K562 (cell line): ENCODE results near the gene EML2. TPM values are rescaled to one million over a fixed set of nuclear protein-coding genes. Genes with fewer than 3 reads are reported as not detected.

Experiments used
- BACH1 ChIP-seq: fragments of 200-800 bp; sonication (Bioruptor generic); IDR thresholded peaks from 2 replicates; pipeline ENCODE4 v1.6.1; 2016; ENCODE audit warnings: missing genetic modification characterization, missing compliant biosample characterization
- CAMTA2 ChIP-seq: fragments of 250-450 bp; sonication (Bioruptor Pico); conservative IDR thresholded peaks from 2 replicates; pipeline ENCODE4 v1.5.1; 2022
- GTF2A2 ChIP-seq: IDR thresholded peaks from 2 replicates; pipeline ENCODE4 v1.6.1; 2016; ENCODE audit warnings: mild to moderate bottlenecking, missing genetic modification characterization, missing compliant biosample characterization
- LARP7 ChIP-seq: fragments of 450-650 bp; IDR thresholded peaks from 2 replicates; pipeline ENCODE4 v1.6.1; 2016
- MTA1 ChIP-seq: fragments of 450-650 bp; IDR thresholded peaks from 2 replicates; pipeline ENCODE4 v1.6.1; 2017; ENCODE audit warnings: borderline replicate concordance
- NR2C1 ChIP-seq, 2 experiments: fragments of 450-650 bp; IDR thresholded peaks; 2 replicates each; pipeline ENCODE4 v1.6.1; 2017; ENCODE audit warnings: mild to moderate bottlenecking in 2 of 2, antibody characterized with exemption in 1 of 2, inconsistent platforms in 1 of 2, missing compliant biosample characterization in 1 of 2, missing genetic modification characterization in 1 of 2
- PHF8 ChIP-seq: fragments of 200-600 bp; sonication (generic); IDR thresholded peaks from 2 replicates; pipeline ENCODE4 v1.6.1; 2012; ENCODE audit warnings: mixed run types, mild to moderate bottlenecking, inconsistent platforms, low read length, moderate library complexity, borderline replicate concordance
- POLR3A ChIP-seq: IDR thresholded peaks from 2 replicates; pipeline ENCODE4 v1.6.1; 2011; ENCODE audit warnings: borderline replicate concordance, mild to moderate bottlenecking, moderate library complexity; ENCODE audit not compliant: insufficient read length, insufficient read depth; ENCODE audit errors: extremely low read depth
- RB1 ChIP-seq: fragments of 450-650 bp; IDR thresholded peaks from 2 replicates; pipeline ENCODE4 v1.6.1; 2017; ENCODE audit warnings: low read depth, mild to moderate bottlenecking
- STAG1 ChIP-seq: sonication (generic); formaldehyde crosslinking; IDR thresholded peaks from 2 replicates; pipeline ENCODE4 v1.5.0; 2020; ENCODE audit warnings: missing genetic modification reagents, borderline replicate concordance
- TAF1 ChIP-seq: IDR thresholded peaks from 2 replicates; pipeline ENCODE4 v1.6.1; 2011; ENCODE audit warnings: mild to moderate bottlenecking, low read length, moderate library complexity; ENCODE audit not compliant: insufficient read depth, control insufficient read depth, severe bottlenecking; ENCODE audit errors: extremely low read depth
- polyA plus RNA-seq, 8 experiments: library from polyadenylated mRNA; depleted of rRNA in 4 of 8; stranded (reverse) in 5 of 8; unstranded in 3 of 8; fragments of >200 nt; fragmentation: Nextera tagmentation in 2 of 8; fragmentation: Illumina TruSeq in 1 of 8; extraction: Ambion mirVana in 2 of 8; extraction: Trizol in 1 of 8; gene quantifications; 2 replicates each; pipeline versions ENCODE4 v1.2.1 to v1.2.3, GENCODE V29; 2011 to 2014; ENCODE audit warnings: inconsistent platforms in 1 of 8, missing spikeins in 1 of 8
- total RNA-seq, 7 experiments: library from RNA; depleted of rRNA in 6 of 7; stranded (reverse); fragments of >200 nt in 6 of 7; fragmentation: Illumina TruSeq in 2 of 7; extraction: Trizol in 2 of 7; gene quantifications; 2 replicates each; pipeline versions ENCODE4 v1.2.1 to v1.2.3, GENCODE V29; 2011 to 2021; ENCODE audit warnings: low replicate concordance in 1 of 7
- TF ChIP-seq, protein P1 (sequence below), 2 experiments: fragments of 450-650 bp; formaldehyde crosslinking in 1 of 2; IDR thresholded peaks; 2 replicates each; pipeline versions ENCODE4 v1.4.0 to v1.6.1; 2014 to 2020; ENCODE audit warnings: mild to moderate bottlenecking in 2 of 2, borderline replicate concordance in 1 of 2, low read depth in 1 of 2
- TF ChIP-seq, protein P2 (sequence below), 2 experiments: fragments of 450-650 bp; conservative IDR thresholded peaks; 2 replicates each; pipeline ENCODE4 v1.6.1; 2017; ENCODE audit warnings: mild to moderate bottlenecking in 2 of 2, moderate library complexity in 2 of 2
- TF ChIP-seq, protein P3 (sequence below): IDR thresholded peaks from 3 replicates; pipeline ENCODE4 v1.6.1; 2011; ENCODE audit warnings: borderline replicate concordance, mild to moderate bottlenecking; ENCODE audit not compliant: insufficient read length, insufficient read depth

Gene EML2
- total and polyA plus RNA-seq, 9 of the 15 experiments (the other 6 are each of a cell fraction or from before 2014, with no cell fraction given) = 2.6 to 69.6 (median 24.8) TPM

DNA sequence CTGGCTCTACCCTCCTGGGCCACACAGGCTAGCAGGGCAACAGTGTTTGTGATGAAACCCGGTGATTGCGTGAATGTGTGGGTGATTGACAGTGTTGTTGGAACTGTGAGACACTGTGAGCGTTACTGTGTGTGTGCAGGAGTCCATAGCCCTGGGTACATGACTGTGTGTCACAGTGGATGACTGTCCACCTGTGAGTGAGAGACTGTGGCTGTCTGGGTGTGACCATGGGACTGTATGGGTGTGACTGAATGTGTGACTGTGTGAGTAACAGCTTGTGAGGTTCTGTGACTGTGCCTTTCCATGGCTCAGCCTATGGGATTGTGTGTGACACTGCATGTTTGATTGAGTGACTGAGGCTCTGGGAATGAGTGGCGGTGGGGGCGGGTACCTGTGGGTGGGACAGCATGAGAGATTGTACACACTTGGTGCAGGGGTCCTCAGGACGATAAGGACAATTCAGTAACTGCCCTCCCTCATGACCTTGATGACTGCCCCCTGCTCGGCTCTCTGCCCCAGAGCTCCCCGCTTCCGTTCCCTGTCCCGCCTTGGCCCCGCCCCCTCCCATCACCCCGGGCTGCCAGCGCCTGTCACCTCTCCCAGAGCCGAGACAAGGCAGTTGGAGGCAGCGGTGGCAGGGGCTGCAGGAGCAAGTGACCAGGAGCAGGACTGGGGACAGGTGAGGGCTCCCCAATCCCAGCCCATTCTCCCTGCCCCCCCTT is 28.6 kb upstream of the EML2 start, which contains the start of gene GIPR (continued):
- TF ChIP-seq, protein P1, sequence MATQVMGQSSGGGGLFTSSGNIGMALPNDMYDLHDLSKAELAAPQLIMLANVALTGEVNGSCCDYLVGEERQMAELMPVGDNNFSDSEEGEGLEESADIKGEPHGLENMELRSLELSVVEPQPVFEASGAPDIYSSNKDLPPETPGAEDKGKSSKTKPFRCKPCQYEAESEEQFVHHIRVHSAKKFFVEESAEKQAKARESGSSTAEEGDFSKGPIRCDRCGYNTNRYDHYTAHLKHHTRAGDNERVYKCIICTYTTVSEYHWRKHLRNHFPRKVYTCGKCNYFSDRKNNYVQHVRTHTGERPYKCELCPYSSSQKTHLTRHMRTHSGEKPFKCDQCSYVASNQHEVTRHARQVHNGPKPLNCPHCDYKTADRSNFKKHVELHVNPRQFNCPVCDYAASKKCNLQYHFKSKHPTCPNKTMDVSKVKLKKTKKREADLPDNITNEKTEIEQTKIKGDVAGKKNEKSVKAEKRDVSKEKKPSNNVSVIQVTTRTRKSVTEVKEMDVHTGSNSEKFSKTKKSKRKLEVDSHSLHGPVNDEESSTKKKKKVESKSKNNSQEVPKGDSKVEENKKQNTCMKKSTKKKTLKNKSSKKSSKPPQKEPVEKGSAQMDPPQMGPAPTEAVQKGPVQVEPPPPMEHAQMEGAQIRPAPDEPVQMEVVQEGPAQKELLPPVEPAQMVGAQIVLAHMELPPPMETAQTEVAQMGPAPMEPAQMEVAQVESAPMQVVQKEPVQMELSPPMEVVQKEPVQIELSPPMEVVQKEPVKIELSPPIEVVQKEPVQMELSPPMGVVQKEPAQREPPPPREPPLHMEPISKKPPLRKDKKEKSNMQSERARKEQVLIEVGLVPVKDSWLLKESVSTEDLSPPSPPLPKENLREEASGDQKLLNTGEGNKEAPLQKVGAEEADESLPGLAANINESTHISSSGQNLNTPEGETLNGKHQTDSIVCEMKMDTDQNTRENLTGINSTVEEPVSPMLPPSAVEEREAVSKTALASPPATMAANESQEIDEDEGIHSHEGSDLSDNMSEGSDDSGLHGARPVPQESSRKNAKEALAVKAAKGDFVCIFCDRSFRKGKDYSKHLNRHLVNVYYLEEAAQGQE (IDR thresholded peaks at IDR 0.05; ENCODE audit: borderline replicate concordance) = no peak
- TF ChIP-seq, protein P1 (CRISPR knock-in tag; IDR thresholded peaks at IDR 0.05; ENCODE audit: low read depth) = no peak
- TF ChIP-seq CAMTA2 (CRISPR knock-in tag) (no peak), TAF1 (peak; percentile 91), RB1 (peak; percentile 28; the same call in 1 of the 2 replicates), LARP7 (peak; percentile 13; the same call in 1 of the 2 replicates), POLR3A (no peak), GTF2A2 (tag) (no peak), MTA1 (no peak), NR2C1 (IDR thresholded peaks at IDR 0.05) (no peak), NR2C1 (tag; IDR thresholded peaks at IDR 0.05) (no peak), BACH1 (no peak), STAG1 (CRISPR knock-in tag) (no peak), PHF8 (peak; percentile 37; the same call in 1 of the 2 replicates)
- TF ChIP-seq, protein P2, sequence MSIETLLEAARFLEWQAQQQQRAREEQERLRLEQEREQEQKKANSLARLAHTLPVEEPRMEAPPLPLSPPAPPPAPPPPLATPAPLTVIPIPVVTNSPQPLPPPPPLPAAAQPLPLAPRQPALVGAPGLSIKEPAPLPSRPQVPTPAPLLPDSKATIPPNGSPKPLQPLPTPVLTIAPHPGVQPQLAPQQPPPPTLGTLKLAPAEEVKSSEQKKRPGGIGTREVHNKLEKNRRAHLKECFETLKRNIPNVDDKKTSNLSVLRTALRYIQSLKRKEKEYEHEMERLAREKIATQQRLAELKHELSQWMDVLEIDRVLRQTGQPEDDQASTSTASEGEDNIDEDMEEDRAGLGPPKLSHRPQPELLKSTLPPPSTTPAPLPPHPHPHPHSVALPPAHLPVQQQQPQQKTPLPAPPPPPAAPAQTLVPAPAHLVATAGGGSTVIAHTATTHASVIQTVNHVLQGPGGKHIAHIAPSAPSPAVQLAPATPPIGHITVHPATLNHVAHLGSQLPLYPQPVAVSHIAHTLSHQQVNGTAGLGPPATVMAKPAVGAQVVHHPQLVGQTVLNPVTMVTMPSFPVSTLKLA (conservative IDR thresholded peaks at IDR 0.05) = no peak; a peak in 1 of 4 replicates
- TF ChIP-seq, protein P3, sequence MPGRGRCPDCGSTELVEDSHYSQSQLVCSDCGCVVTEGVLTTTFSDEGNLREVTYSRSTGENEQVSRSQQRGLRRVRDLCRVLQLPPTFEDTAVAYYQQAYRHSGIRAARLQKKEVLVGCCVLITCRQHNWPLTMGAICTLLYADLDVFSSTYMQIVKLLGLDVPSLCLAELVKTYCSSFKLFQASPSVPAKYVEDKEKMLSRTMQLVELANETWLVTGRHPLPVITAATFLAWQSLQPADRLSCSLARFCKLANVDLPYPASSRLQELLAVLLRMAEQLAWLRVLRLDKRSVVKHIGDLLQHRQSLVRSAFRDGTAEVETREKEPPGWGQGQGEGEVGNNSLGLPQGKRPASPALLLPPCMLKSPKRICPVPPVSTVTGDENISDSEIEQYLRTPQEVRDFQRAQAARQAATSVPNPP = no peak
